SU-DHL-6 (cell line): ENCODE results near the gene HOXB3.

ENCODE experiments used
- H2AFZ ChIP-seq: fragments of 200-600 bp; sonication (generic); 2 replicates; pipeline ENCODE4 v1.6.1; 2014; ENCODE audit warnings: low read depth, mild to moderate bottlenecking, moderate library complexity, mixed read lengths, antibody characterized with exemption, low read length; ENCODE audit not compliant: severe bottlenecking
- H3F3A ChIP-seq: fragments of 200-600 bp; shearing (Covaris generic); 2 replicates; pipeline ENCODE4 v1.6.0; 2016; ENCODE audit warnings: antibody characterized with exemption, mild to moderate bottlenecking; ENCODE audit not compliant: insufficient read depth
- H3K27ac ChIP-seq: fragments of 200-600 bp; sonication (generic); 2 replicates; pipeline ENCODE4 v1.5.1; 2016; ENCODE audit warnings: low read depth, mild to moderate bottlenecking, low read length, moderate library complexity, mixed read lengths
- H3K27me3 ChIP-seq: fragments of 200-600 bp; sonication (generic), shearing (Covaris generic); 2 replicates; pipeline ENCODE4 v1.6.0; 2014; ENCODE audit warnings: mild to moderate bottlenecking, low read length
- H3K36me3 ChIP-seq: fragments of 200-600 bp; sonication (generic); 2 replicates; pipeline ENCODE4 v1.6.1; 2014; ENCODE audit warnings: mild to moderate bottlenecking, low read length, mixed read lengths
- H3K4me2 ChIP-seq: fragments of 300-600, 200-600 bp; shearing (Covaris generic), sonication (generic); 2 replicates; pipeline ENCODE4 v1.6.0; 2014; ENCODE audit warnings: low read length, low read depth, mild to moderate bottlenecking; ENCODE audit not compliant: poor library complexity, severe bottlenecking
- H3K4me3 ChIP-seq: fragments of 200-600 bp; sonication (generic); 2 replicates; pipeline ENCODE4 v1.5.1; 2014; ENCODE audit warnings: antibody characterized with exemption, low read length, mild to moderate bottlenecking, mixed read lengths; ENCODE audit not compliant: insufficient read depth, poor library complexity, severe bottlenecking
- H3K79me2 ChIP-seq: fragments of 200-600 bp; sonication (generic); 2 replicates; pipeline ENCODE4 v1.6.1; 2014; ENCODE audit warnings: mild to moderate bottlenecking, low read length, moderate library complexity; ENCODE audit not compliant: insufficient read depth
- H3K9ac ChIP-seq: fragments of 200-600 bp; sonication (generic); 2 replicates; pipeline ENCODE4 v1.7.0; 2014; ENCODE audit warnings: mild to moderate bottlenecking, low read length
- H3K9me2 ChIP-seq: fragments of 200-600 bp; sonication (generic); replicated peaks from 2 replicates; pipeline ENCODE4 v1.6.1; 2014; ENCODE audit warnings: low read length; ENCODE audit not compliant: insufficient read depth
- H3K9me3 ChIP-seq: fragments of 200-600 bp; sonication (generic); 2 replicates; pipeline ENCODE4 v1.6.1; 2014; ENCODE audit warnings: low read length, mixed read lengths; ENCODE audit not compliant: insufficient read depth
- H4K20me1 ChIP-seq: fragments of 200-600 bp; sonication (generic); 2 replicates; pipeline ENCODE4 v1.6.1; 2014; ENCODE audit warnings: low read depth, mild to moderate bottlenecking, antibody characterized with exemption, low read length, moderate library complexity, mixed read lengths
- EZH2phosphoT487 ChIP-seq: fragments of 200-600 bp; sonication (generic), shearing (Covaris generic); conservative IDR thresholded peaks from 2 replicates; pipeline ENCODE4 v1.6.1; 2018; ENCODE audit warnings: mild to moderate bottlenecking, antibody characterized with exemption, low read length, moderate library complexity, mixed read lengths
- TF ChIP-seq, protein P1 (sequence below): fragments of 200-600 bp; sonication (generic); IDR thresholded peaks from one replicate; pipeline ENCODE4 v1.5.1; 2017; ENCODE audit warnings: antibody characterized with exemption, mild to moderate bottlenecking, low read length, moderate library complexity; ENCODE audit not compliant: insufficient read depth, poor library complexity, severe bottlenecking

HOXB3 gene

DNA sequence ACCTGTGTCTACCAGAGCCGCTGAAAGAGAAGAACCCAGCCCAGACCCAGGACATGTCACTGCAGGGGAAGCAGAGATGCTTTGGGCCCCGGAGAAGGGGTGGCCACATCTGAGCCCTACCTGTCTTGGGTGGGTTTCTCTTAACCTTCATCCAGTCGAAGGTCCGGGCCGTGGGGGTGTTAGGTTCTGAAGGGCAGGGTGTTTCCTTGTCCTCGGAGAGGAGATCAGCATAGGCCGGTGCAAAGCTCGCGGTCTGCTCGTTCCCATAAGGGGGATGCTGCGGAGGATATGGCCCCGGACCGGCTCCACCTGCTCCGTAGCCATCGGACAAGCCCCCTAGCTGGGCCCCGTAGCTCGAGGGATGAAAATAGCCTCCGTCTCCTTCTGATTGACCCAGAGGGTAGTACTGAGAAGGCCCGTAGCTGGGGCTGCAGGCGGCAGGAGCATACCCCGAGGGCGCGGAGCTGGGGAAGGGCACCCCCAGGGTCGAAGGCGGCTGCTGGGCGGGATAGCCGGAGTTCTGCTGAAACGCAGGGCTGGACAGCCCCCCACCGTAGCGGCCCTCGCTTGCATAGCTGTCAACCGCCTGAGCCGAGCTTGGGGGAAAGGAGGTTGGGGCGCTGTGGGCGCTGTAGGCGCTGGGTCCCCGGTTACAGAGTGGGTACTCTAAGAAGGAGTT lies 59.7 kb downstream of the HOXB3 start:
- Histone ChIP-seq H3K27me3 (no peaks in the 10 kb centered on the region), H3K36me3 (no peaks in the 10 kb centered on the region), H3K9me3 (no peaks in the 10 kb centered on the region), H3K9ac (no peak overlapping the region), H3K4me3 (no peak overlapping the region), H3K4me2 (no peak overlapping the region), H4K20me1 (no peaks in the 10 kb centered on the region), H3K9me2 (no peaks in the 10 kb centered on the region), H3F3A (no peaks in the 10 kb centered on the region), H3K79me2 (no peaks in the 10 kb centered on the region), H3K27ac (no peak overlapping the region), H2AFZ (no peak overlapping the region)
- TF ChIP-seq, protein P1, sequence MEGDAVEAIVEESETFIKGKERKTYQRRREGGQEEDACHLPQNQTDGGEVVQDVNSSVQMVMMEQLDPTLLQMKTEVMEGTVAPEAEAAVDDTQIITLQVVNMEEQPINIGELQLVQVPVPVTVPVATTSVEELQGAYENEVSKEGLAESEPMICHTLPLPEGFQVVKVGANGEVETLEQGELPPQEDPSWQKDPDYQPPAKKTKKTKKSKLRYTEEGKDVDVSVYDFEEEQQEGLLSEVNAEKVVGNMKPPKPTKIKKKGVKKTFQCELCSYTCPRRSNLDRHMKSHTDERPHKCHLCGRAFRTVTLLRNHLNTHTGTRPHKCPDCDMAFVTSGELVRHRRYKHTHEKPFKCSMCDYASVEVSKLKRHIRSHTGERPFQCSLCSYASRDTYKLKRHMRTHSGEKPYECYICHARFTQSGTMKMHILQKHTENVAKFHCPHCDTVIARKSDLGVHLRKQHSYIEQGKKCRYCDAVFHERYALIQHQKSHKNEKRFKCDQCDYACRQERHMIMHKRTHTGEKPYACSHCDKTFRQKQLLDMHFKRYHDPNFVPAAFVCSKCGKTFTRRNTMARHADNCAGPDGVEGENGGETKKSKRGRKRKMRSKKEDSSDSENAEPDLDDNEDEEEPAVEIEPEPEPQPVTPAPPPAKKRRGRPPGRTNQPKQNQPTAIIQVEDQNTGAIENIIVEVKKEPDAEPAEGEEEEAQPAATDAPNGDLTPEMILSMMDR, result no peak
- TF ChIP-seq EZH2phosphoT487, result no peak

DNA sequence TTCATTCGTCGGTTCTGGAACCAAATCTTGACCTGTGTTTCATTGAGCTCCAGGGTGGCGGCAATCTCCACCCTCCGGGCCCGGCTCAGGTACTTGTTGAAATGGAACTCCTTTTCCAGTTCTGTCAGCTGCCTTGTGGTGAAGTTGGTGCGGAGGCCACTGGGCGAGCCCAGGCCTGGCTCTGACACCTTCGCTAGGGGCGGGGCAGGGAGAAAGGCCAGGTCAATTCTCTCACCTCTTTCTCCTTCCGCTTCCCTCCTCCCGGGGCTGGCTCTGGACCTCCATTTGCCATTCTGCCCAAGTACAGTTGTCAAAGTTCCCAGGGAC lies 60.4 kb downstream of the HOXB3 start:
- Histone ChIP-seq H3K27me3 (no peaks in the 10 kb centered on the region), H3K36me3 (no peaks in the 10 kb centered on the region), H4K20me1 (no peaks in the 10 kb centered on the region), H3K4me2 (no peak overlapping the region), H3K9me2 (no peaks in the 10 kb centered on the region), H3K9me3 (no peaks in the 10 kb centered on the region), H3K79me2 (no peaks in the 10 kb centered on the region), H2AFZ (no peak overlapping the region), H3K27ac (no peak overlapping the region), H3F3A (no peaks in the 10 kb centered on the region), H3K9ac (no peak overlapping the region), H3K4me3 (no peak overlapping the region)
- TF ChIP-seq, protein P1, result no peak
- TF ChIP-seq EZH2phosphoT487, result no peak

GRCh38 chr17:48528936-48529682 lies 60.9 kb downstream of the HOXB3 start:
- TF ChIP-seq, protein P1, result no peak
- TF ChIP-seq EZH2phosphoT487, result no peak
- H3K9me3 ChIP-seq, result no peaks in the 10 kb centered on the region
- no peak overlapping the region for H3K27ac ChIP-seq
- H3K36me3 ChIP-seq, result no peaks in the 10 kb centered on the region
- no peak overlapping the region for H2AFZ ChIP-seq
- no peaks in the 10 kb centered on the region for H3K9me2 ChIP-seq
- no peaks in the 10 kb centered on the region for H4K20me1 ChIP-seq
- H3F3A ChIP-seq, result no peaks in the 10 kb centered on the region
- no peak overlapping the region for H3K4me3 ChIP-seq
- H3K27me3 ChIP-seq, result no peaks in the 10 kb centered on the region
- no peaks in the 10 kb centered on the region for H3K79me2 ChIP-seq
- H3K9ac ChIP-seq, result no peak overlapping the region
- H3K4me2 ChIP-seq, result no peak overlapping the region
